Immature natural killer cell (primary cell): ENCODE measurements around the gene CELF2. TPM values are rescaled to one million over a fixed set of nuclear protein-coding genes. Genes with fewer than 3 reads are reported as not detected.

Experiments used
- DNase-seq, 3 donors: peaks; one replicate each; pipeline ENCODE4 v3.0.0; 2022; ENCODE audit warnings: mixed read lengths in 1 of 3
- H3K27ac Mint-ChIP-seq, 6 donors: one replicate each; pipeline ENCODE4 v1.8.0; 2020; ENCODE audit warnings: mixed read lengths in 6 of 6, mild to moderate bottlenecking in 5 of 6, inconsistent platforms in 4 of 6, moderate library complexity in 3 of 6
- H3K27me3 Mint-ChIP-seq, 3 donors: one replicate each; pipeline ENCODE4 v1.8.0; 2020 to 2021; ENCODE audit warnings: low read depth in 3 of 3, mild to moderate bottlenecking in 3 of 3, mixed read lengths in 3 of 3, moderate library complexity in 3 of 3, inconsistent platforms in 1 of 3
- H3K36me3 Mint-ChIP-seq, 3 donors: one replicate each; pipeline ENCODE4 v1.8.0; 2020; ENCODE audit warnings: mixed read lengths in 3 of 3, inconsistent platforms in 2 of 3, mild to moderate bottlenecking in 2 of 3
- H3K4me1 Mint-ChIP-seq, 2 donors: one replicate each; pipeline ENCODE4 v1.8.0; 2020; ENCODE audit warnings: inconsistent platforms in 2 of 2, mild to moderate bottlenecking in 2 of 2, mixed read lengths in 2 of 2, moderate library complexity in 1 of 2
- H3K4me3 Mint-ChIP-seq, 5 donors: one replicate each; pipeline ENCODE4 v1.8.0; 2020; ENCODE audit warnings: mild to moderate bottlenecking in 5 of 5, mixed read lengths in 5 of 5, inconsistent platforms in 3 of 5, moderate library complexity in 3 of 5
- H3K9me3 Mint-ChIP-seq, 6 donors: one replicate each; pipeline ENCODE4 v1.8.0; 2020; ENCODE audit warnings: mild to moderate bottlenecking in 6 of 6, mixed read lengths in 6 of 6, inconsistent platforms in 4 of 6, moderate library complexity in 3 of 6
- polyA plus RNA-seq, 3 donors: library from polyadenylated mRNA; unstranded; fragments of 300-500 nt; fragmentation: Illumina TruSeq; gene quantifications; one replicate each; pipeline ENCODE4 v1.2.3, GENCODE V29; 2021

CELF2 gene
- polyA plus RNA-seq, 3 donors from 2014 or later: 64.2 to 174 (median 95.4) TPM

DNA sequence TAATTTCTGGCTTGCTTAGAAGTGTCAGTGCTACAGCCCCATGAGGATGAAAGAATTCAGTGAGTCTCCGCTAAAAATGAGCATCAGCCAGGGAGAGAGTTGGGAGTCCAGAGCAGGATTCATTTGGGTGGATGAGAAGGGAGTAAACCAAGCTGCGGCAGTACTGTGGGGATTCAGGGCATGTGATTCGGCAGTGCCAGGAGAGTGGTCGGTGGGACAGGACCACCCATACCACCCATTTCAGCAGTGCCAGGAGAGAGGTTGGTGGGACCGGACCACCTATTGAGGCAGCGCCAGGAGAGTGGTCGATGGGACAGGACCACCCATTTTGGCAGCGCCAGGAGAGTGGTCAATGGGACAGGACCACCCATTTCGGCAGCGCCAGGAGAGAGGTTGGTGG lies 144.2 kb downstream of the CELF2 start:
- DNase-seq: no peak
- H3K36me3 Mint-ChIP-seq: peaks cover 6 to 10% (median 8%) of the 10 kb centered on the region in 3 donors
- no peaks in the 10 kb centered on the region for H3K9me3 Mint-ChIP-seq
- H3K4me3 Mint-ChIP-seq: peak overlapping the region in 3 of 5 donors; percentile 46 to 99 (median 98)
- H3K27ac Mint-ChIP-seq: peak overlapping the region in 5 of 6 donors; percentile 96 to 99 (median 97)
- peaks cover 14 to 28% (median 20%) of the 10 kb centered on the region in 3 donors for H3K27me3 Mint-ChIP-seq
- H3K4me1 Mint-ChIP-seq: peaks cover 75 to 76% of the 10 kb centered on the region in 2 donors

DNA sequence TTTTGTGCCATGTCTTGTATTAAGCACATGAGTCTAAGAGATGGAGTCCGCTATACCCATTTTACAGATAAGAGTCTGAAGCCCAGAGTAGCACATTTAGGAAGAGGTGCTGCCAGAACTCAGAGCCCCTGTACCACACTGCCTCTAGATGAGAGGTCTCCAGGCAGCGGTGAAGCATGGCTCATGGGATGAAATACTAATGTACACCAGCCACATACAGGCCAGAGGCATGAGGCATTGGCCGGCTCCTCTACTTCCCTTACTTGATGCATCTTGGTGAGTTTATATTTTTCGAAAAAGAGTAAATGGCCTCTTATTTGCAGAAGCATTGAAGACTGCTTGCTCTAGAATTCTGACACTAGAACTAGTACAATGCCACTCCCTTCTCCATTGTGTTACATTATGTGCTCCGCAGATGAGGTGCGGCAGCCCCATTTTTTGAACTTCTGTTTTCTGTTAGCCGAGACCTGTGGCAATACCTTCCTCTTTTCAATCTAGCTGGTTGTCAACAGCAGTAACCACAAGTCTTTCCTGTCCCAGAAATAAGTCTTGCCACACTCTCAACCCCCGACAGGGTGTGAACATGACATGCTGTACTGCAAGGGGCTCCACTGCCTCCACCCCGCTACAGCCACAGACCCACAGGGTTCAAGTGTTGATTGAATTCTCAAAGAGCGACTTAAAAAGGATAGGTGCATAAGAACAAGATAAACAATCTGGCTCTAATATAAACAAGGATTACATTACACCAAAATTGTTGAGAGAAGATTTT lies 145.3 kb downstream of the CELF2 start:
- Mint-ChIP-seq H3K36me3 (peaks cover 13 to 16% (median 15%) of the 10 kb centered on the region in 3 donors), H3K27me3 (peaks cover 14 to 28% (median 20%) of the 10 kb centered on the region in 3 donors), H3K27ac (peak overlapping the region in 5 of 6 donors; percentile 96 to 99 (median 97)), H3K4me1 (peaks cover 65% of the 10 kb centered on the region in 2 donors), H3K9me3 (no peaks in the 10 kb centered on the region), H3K4me3 (peak overlapping the region in 2 of 5 donors; percentile 98 to 99)
- peak; percentile 93 to 94 (median 93) for DNase-seq

DNA sequence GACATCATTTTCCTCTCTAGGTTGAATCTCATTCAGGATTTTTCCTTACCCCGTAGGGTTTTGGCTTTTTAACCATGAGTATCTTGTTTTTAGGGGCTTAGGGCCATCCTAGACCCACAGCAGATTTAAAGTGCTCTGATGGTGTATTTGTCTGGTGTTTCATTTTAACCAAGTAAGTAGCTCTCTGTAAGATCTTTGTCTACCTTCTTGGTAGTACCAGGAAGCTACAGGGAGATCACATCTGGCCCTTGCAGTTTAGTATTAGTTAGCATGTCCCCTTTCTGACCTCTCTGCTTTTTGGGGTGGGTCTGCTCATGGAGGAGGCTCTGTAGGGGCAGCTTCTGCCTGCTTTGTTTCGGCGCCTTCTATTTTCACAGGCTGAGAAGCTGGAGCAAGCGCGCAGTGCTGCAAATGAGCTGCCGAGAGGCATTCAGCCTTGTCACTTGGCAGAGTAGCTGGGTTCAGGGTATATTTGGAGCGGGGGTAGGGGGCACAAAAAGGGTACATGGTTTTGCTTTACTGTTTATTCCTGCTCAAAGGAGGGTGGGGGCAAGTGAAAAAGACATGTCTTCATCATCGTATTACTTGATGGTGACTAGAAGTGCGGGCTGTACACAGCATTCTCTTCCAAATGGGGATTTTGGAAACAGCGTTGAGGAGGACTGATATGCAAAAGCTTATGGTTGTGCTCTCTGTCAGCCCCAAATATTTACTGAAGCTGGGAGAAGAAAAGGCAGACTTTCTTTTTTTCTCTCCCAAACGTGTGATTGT lies 146.3 kb downstream of the CELF2 start:
- Mint-ChIP-seq H3K9me3 (no peaks in the 10 kb centered on the region), H3K27ac (peak overlapping the region in 5 of 6 donors; percentile 96 to 99 (median 97)), H3K36me3 (peaks cover 13 to 16% (median 15%) of the 10 kb centered on the region in 3 donors), H3K4me1 (peaks cover 56 to 57% of the 10 kb centered on the region in 2 donors), H3K4me3 (peak overlapping the region in 2 of 5 donors; percentile 98 to 99), H3K27me3 (peaks cover 14 to 28% (median 20%) of the 10 kb centered on the region in 3 donors)
- DNase-seq: no peak

DNA sequence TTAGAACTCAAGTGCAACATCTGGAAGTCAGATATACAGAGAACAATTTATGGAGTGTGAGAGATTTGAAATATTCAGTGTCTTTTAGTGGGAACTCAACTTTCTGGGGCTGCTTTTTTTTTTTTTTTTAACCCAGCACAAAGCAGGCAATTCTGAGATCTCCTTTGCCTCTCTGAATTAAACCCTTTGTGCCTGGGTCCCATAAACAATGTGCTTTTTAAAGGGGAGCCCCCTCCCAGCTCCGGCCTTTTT lies 146.8 kb downstream of the CELF2 start:
- H3K4me1 Mint-ChIP-seq: peaks cover 52 to 53% of the 10 kb centered on the region in 2 donors
- peak overlapping the region in 5 of 6 donors; percentile 96 to 99 (median 97) for H3K27ac Mint-ChIP-seq
- peaks cover 13 to 16% (median 15%) of the 10 kb centered on the region in 3 donors for H3K36me3 Mint-ChIP-seq
- peaks cover 14 to 28% (median 20%) of the 10 kb centered on the region in 3 donors for H3K27me3 Mint-ChIP-seq
- H3K4me3 Mint-ChIP-seq: peak overlapping the region in 2 of 5 donors; percentile 98 to 99
- no peak for DNase-seq
- no peaks in the 10 kb centered on the region for H3K9me3 Mint-ChIP-seq

DNA sequence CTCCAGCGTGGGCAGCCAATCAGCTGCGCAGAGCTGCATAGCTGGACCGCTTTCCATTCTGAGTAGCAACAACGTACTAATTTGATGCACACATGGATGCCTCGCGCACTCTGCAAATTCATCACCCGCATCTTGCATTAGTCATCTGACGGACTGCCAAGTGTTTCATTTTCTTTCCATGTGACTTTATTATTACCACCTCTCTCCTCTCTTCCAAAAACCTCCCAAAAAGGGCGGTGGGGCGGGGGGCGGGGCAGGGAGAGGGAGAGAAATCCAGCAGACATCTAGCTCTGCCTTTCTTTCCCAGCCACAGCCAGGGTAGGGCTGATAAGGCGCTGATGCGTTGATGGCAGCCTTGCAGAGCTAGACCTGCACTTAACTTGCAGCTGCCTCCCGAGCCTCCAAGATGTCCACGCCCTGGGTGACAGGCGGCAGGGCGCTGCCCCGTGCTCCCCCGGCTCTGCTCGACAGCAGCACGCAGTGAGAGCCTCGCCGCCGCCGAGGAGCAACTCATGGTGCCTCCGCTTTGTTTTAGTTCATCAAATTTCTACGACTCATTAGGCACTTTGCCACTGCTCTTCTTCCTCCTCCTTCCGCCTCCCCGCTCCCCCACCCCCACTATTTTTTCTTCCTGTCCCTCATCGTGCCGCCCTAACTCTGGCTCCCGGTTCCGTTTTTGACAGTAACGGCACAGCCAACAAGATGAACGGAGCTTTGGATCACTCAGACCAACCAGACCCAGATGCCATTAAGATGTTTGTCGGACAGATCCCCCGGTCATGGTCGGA lies 147.3 kb downstream of the CELF2 start:
- H3K27ac Mint-ChIP-seq: peak overlapping the region in 5 of 6 donors; percentile 96 to 99 (median 97)
- H3K27me3 Mint-ChIP-seq: peaks cover 14 to 28% (median 20%) of the 10 kb centered on the region in 3 donors
- H3K9me3 Mint-ChIP-seq: no peaks in the 10 kb centered on the region
- peaks cover 13 to 16% (median 15%) of the 10 kb centered on the region in 3 donors for H3K36me3 Mint-ChIP-seq
- H3K4me3 Mint-ChIP-seq: peak overlapping the region in 2 of 5 donors; percentile 98 to 99
- H3K4me1 Mint-ChIP-seq: peaks cover 46 to 48% of the 10 kb centered on the region in 2 donors
- DNase-seq: peak; percentile 65 to 72 (median 70)

DNA sequence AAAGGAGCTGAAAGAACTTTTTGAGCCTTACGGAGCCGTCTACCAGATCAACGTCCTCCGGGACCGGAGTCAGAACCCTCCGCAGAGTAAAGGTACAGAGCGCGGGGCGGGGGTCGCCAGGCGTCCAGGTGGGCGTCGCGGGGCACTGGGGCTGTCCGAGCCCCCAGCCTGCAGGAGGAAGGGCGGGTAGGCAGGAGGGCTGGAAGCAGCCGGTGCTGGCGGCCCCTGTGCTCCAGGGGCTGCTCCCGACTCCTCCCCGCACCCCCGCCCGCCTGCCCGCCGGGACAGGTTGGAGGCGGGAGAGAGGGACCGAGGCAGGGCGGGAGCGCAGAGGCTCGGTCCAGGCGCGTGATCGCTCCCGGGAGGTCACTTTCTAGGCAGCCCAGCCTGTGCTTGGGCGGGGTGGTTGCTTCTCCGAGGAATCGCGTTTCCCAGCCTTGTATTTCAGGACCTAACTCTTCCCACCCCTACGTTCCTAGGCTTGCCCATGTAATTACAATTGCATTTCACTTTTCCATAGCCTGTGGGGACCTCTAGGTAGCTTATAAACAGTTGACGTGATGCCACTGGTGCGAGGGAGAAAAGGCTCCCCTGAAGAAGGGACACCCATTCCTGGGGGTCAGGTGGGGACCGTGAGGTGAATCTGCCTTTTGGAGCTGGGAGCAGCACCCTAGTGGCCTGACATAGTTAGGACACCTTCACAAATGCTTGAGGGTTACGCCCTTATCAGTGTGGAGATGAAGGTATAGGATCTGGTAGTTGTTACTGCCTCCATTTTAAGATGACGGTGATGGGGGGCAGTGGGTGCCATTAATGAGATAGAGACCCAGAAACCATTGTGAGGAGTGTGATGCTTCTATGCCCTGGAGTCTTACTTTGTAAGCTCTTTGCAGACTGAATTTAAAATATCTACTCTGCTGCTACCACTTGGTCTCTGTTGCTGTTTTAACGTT lies 148.2 kb downstream of the CELF2 start:
- Mint-ChIP-seq H3K36me3 (peaks cover 13 to 16% (median 15%) of the 10 kb centered on the region in 3 donors), H3K27ac (peak overlapping the region in 5 of 6 donors; percentile 96 to 99 (median 97)), H3K4me3 (peak overlapping the region in 2 of 5 donors; percentile 98 to 99), H3K27me3 (peaks cover 14 to 28% (median 20%) of the 10 kb centered on the region in 3 donors), H3K9me3 (no peaks in the 10 kb centered on the region), H3K4me1 (peaks cover 39% of the 10 kb centered on the region in 2 donors)
- peak; percentile 66 to 76 (median 72) for DNase-seq

DNA sequence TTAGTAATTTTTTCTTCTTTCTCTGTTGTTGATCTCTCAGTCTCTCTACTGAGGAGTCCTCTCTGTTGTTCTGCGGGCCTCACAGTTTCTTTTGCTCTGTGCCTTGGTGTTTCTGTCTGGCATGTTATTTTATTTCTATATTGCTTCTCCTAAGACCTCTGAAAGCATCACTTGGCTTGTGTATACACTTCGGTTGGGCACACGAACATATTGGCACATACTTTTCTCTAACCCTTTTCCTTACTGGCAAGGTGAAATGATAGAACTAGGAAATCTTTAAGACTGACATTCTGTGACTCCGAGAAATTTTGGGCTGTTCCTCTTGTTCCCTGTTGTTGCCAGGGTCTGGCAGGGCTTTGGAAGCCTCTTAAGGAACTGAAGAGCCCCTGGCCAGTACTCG lies 148.9 kb downstream of the CELF2 start:
- Mint-ChIP-seq H3K36me3 (peaks cover 13 to 16% (median 15%) of the 10 kb centered on the region in 3 donors), H3K4me3 (no peak overlapping the region), H3K27me3 (peaks cover 14 to 28% (median 18%) of the 10 kb centered on the region in 3 donors), H3K4me1 (peaks cover 32 to 33% of the 10 kb centered on the region in 2 donors), H3K9me3 (no peaks in the 10 kb centered on the region), H3K27ac (peak overlapping the region in 1 of 6 donors; percentile 94)
- DNase-seq: no peak

DNA sequence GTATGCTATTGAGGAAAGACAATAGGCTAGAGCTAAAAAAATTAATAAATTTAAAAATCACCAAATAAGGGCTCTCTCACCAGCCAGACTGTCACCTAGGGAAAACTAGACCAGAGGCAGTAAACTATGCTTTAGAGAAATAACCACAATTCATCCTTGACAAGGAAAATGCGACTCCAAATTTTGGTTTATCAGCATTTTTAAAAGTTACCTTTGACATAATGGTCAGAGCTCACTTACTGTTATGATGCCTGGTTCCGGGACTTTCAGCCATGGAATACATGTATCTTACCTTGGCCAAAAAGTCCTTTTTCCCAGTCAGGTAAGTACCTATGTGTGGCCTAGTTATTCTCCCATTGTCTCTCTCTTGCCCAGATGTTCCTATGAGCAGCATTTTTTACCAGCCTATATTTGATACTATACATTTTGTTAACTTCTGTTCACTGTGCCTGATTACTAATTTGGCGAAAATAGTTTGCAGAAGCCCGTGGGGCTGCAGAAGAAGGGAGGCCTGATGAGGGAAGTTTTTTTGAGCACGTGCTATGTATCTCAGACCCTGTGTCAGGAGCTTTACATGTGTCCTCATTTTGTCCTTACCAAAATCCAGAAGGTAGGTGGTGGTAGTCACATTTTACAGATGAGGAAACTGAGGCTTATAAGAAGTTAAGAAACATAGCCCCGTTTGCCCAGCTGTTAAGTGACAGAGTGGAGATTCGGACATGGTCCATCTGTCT lies 149.7 kb downstream of the CELF2 start:
- peak overlapping the region in 1 of 6 donors; percentile 94 for H3K27ac Mint-ChIP-seq
- H3K27me3 Mint-ChIP-seq: peaks cover 12 to 27% (median 18%) of the 10 kb centered on the region in 3 donors
- H3K4me1 Mint-ChIP-seq: peaks cover 24% of the 10 kb centered on the region in 2 donors
- H3K36me3 Mint-ChIP-seq: peaks cover 14 to 18% (median 15%) of the 10 kb centered on the region in 3 donors
- H3K4me3 Mint-ChIP-seq: no peak overlapping the region
- no peak for DNase-seq
- H3K9me3 Mint-ChIP-seq: no peaks in the 10 kb centered on the region

DNA sequence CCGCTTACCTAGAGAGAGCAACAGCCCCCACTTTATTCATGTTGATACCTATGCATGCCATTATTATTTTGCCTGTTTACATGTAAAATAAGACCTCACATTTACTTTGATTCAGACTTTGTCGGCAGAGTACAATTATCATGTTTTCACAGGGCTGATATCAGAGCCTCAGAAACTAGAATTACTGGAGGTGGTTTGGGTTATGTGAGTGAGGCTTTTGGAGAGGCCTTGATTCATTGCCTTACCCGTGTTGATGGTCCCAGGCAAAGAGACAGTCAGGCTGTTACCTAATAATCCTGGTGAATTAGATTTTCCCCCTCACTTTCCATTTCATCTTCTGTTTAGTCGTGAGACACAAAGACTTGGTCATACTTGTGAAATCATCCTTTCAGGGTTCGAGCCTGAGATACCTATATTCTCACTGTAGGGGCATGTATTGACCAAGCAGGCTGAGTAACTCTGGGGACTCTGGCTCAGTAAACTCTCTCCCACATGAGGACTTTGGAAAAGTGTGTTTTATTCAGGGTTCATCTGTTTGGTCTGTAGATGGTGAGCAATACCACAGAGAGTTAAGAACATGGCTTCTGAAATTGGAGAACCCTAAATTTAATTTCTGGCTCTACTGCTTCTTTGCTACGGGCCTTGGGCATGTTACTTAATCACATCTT lies 150.9 kb downstream of the CELF2 start:
- H3K4me3 Mint-ChIP-seq: no peak overlapping the region
- peaks cover 16 to 29% (median 24%) of the 10 kb centered on the region in 3 donors for H3K36me3 Mint-ChIP-seq
- peaks cover 9 to 22% (median 14%) of the 10 kb centered on the region in 3 donors for H3K27me3 Mint-ChIP-seq
- H3K27ac Mint-ChIP-seq: no peak overlapping the region
- no peaks in the 10 kb centered on the region for H3K9me3 Mint-ChIP-seq
- H3K4me1 Mint-ChIP-seq: peaks cover 12% of the 10 kb centered on the region in 2 donors
- no peak for DNase-seq

DNA sequence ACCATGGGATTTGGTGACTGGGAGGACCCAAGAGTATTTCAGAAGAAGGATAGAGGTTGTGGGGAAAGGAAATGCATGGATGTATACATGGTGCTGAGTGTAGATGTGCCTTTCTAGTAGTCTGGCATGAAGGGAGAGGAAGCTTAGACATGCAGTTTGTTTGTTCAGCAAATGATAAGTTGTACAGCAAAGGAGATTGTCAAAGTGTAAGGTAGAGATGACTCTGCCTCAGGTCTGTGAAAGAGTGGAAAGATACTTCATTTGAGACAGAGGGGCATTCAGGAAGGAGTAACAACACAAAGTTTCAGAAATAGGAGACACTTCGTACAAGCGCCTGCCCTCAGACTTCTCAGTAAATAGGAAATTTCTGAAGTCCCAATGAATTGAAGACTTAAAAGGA lies 152.3 kb downstream of the CELF2 start:
- no peak for DNase-seq
- Mint-ChIP-seq H3K27me3 (peaks cover 3 to 23% (median 10%) of the 10 kb centered on the region in 3 donors), H3K27ac (no peak overlapping the region), H3K4me1 (no peaks in the 10 kb centered on the region), H3K36me3 (peaks cover 28 to 39% (median 37%) of the 10 kb centered on the region in 3 donors), H3K4me3 (no peak overlapping the region), H3K9me3 (no peaks in the 10 kb centered on the region)

DNA sequence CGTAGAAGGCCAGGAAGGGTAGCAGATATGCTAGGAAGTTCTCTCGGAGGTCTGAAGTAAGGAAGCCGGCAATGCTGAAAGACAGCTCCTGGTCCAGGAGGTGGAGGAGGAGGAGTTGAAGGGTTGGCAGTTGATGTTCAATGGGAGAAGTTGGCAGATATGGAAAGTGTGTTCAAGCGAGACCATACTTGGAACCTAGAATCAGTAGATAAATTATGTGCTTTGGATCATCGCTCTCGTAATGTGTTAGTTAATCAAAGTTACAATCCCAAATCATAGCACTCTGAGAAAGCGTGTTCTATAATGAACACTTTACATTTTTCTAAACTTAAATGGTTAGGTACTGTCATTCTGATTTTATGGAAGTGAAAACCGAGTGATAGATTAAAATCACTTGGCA lies 152.9 kb downstream of the CELF2 start:
- Mint-ChIP-seq H3K36me3 (peaks cover 28 to 43% (median 38%) of the 10 kb centered on the region in 3 donors), H3K27me3 (peaks cover 3 to 23% (median 12%) of the 10 kb centered on the region in 3 donors), H3K4me3 (no peak overlapping the region), H3K4me1 (no peaks in the 10 kb centered on the region), H3K27ac (no peak overlapping the region), H3K9me3 (no peaks in the 10 kb centered on the region)
- DNase-seq: no peak
